Liver (tissue), 9 donors: ENCODE results near the gene TMEM131. TPM values are rescaled to one million over a fixed set of nuclear protein-coding genes. Genes with fewer than 3 reads are reported as not detected.

Experiments
- DNase-seq: peaks from one replicate; pipeline ENCODE4 v3.0.0-alpha.2; 2017; ENCODE audit warnings: low spot score
- H3K27ac ChIP-seq, 2 donors: one replicate each; pipeline ENCODE4 v1.7.0; 2013; ENCODE audit warnings: inconsistent platforms in 2 of 2, low read length in 2 of 2, control low read depth in 1 of 2, low read depth in 1 of 2, mild to moderate bottlenecking in 1 of 2
- H3K27me3 ChIP-seq, 4 donors: one replicate each; pipeline versions ENCODE4 v1.6.1 to v1.7.0; 2013; ENCODE audit warnings: low read length in 3 of 4, inconsistent platforms in 1 of 4, mild to moderate bottlenecking in 1 of 4, moderate library complexity in 1 of 4; ENCODE audit not compliant: control insufficient read depth in 4 of 4, insufficient read depth in 4 of 4
- H3K36me3 ChIP-seq, 4 donors: one replicate each; pipeline versions ENCODE4 v1.6.1 to v1.7.0; 2013; ENCODE audit warnings: low read length in 3 of 4, mild to moderate bottlenecking in 3 of 4, low read depth in 1 of 4, moderate library complexity in 1 of 4; ENCODE audit not compliant: control insufficient read depth in 4 of 4, insufficient read depth in 3 of 4
- H3K4me1 ChIP-seq, 4 donors: one replicate each; pipeline versions ENCODE4 v1.6.1 to v1.7.0; 2013; ENCODE audit warnings: low read length in 3 of 4, mild to moderate bottlenecking in 3 of 4, moderate library complexity in 1 of 4; ENCODE audit not compliant: control insufficient read depth in 4 of 4, insufficient read depth in 4 of 4
- H3K4me3 ChIP-seq, 3 donors: one replicate each; pipeline versions ENCODE4 v1.6.1 to v1.7.0; 2013; ENCODE audit warnings: low read length in 3 of 3, control low read depth in 1 of 3, low read depth in 1 of 3, mild to moderate bottlenecking in 1 of 3
- H3K9ac ChIP-seq, 2 donors: one replicate each; pipeline ENCODE4 v1.7.0; 2013; ENCODE audit warnings: low read length in 2 of 2, mild to moderate bottlenecking in 2 of 2, moderate library complexity in 2 of 2, control low read depth in 1 of 2, low read depth in 1 of 2
- H3K9me3 ChIP-seq, 4 donors: one replicate each; pipeline versions ENCODE4 v1.6.1 to v1.7.0; 2013; ENCODE audit warnings: low read length in 3 of 4; ENCODE audit not compliant: control insufficient read depth in 4 of 4
- EGR1 ChIP-seq, 2 donors: IDR thresholded peaks; 2 replicates each; pipeline ENCODE4 v1.6.1; 2016 to 2018; ENCODE audit warnings: antibody characterized with exemption in 2 of 2, low read depth in 2 of 2
- FOXA1 ChIP-seq: IDR thresholded peaks from 2 replicates; pipeline ENCODE4 v1.6.1; 2016; ENCODE audit warnings: antibody characterized with exemption
- FOXA2 ChIP-seq: IDR thresholded peaks from 2 replicates; pipeline ENCODE4 v1.6.1; 2016; ENCODE audit warnings: antibody characterized with exemption
- GABPA ChIP-seq, 2 donors: IDR thresholded peaks in 1 of 2; conservative IDR thresholded peaks in 1 of 2; 2 replicates each; pipeline ENCODE4 v1.6.1; 2016; ENCODE audit warnings: antibody characterized with exemption in 2 of 2, mild to moderate bottlenecking in 1 of 2, moderate library complexity in 1 of 2
- HNF4A ChIP-seq, 2 donors: conservative IDR thresholded peaks; 2 replicates each; pipeline ENCODE4 v1.6.1; 2016; ENCODE audit warnings: antibody characterized with exemption in 2 of 2, mild to moderate bottlenecking in 2 of 2
- JUND ChIP-seq, 2 donors: IDR thresholded peaks; 2 replicates each; pipeline ENCODE4 v1.6.1; 2016; ENCODE audit warnings: antibody characterized with exemption in 2 of 2
- NR2F2 ChIP-seq: IDR thresholded peaks from 2 replicates; pipeline ENCODE4 v1.6.1; 2016; ENCODE audit warnings: antibody characterized with exemption
- RAD21 ChIP-seq, 2 donors: IDR thresholded peaks; 2 replicates each; pipeline ENCODE4 v1.6.1; 2016; ENCODE audit warnings: antibody characterized with exemption in 2 of 2, mild to moderate bottlenecking in 2 of 2
- RXRA ChIP-seq, 2 donors: IDR thresholded peaks; 2 replicates each; pipeline ENCODE4 v1.6.1; 2017 to 2018; ENCODE audit warnings: antibody characterized with exemption in 2 of 2, mild to moderate bottlenecking in 1 of 2
- TAF1 ChIP-seq: conservative IDR thresholded peaks from 2 replicates; pipeline ENCODE4 v1.6.1; 2016; ENCODE audit warnings: antibody characterized with exemption, mild to moderate bottlenecking
- YY1 ChIP-seq: IDR thresholded peaks from 2 replicates; pipeline ENCODE4 v1.6.1; 2016; ENCODE audit warnings: antibody characterized with exemption, mild to moderate bottlenecking
- whole genome bisulfite sequencing: extraction: QIAGEN DNeasy Blood & Tissue Kit; methylation state at CpG from one replicate; pipeline ENCODE4 v1.1.7; 2013; 5-methylcytosine and 5-hydroxymethylcytosine counted together
- polyA plus RNA-seq, 2 donors: library from polyadenylated mRNA; stranded (reverse) in 1 of 2; unstranded in 1 of 2; fragments of 200-250 nt in 1 of 2; fragments of >200 nt in 1 of 2; fragmentation: Nextera tagmentation in 1 of 2; extraction: Ambion mirVana in 1 of 2; gene quantifications; one replicate each; pipeline versions ENCODE4 v1.2.1 to v1.2.3, GENCODE V29; 2013 to 2015
- total RNA-seq, 2 donors: library from RNA; depleted of rRNA; stranded (reverse); fragments of >200 nt; gene quantifications; one replicate each; pipeline ENCODE4 v1.2.3, GENCODE V29; 2014
- TF ChIP-seq, protein P1 (sequence below): IDR thresholded peaks from 2 replicates; pipeline ENCODE4 v1.6.1; 2016; ENCODE audit warnings: antibody characterized with exemption
- TF ChIP-seq, protein P2 (sequence below): IDR thresholded peaks from 2 replicates; pipeline ENCODE4 v1.6.1; 2016; ENCODE audit warnings: antibody characterized with exemption
- TF ChIP-seq, protein P3 (sequence below): IDR thresholded peaks from 2 replicates; pipeline ENCODE4 v1.6.1; 2016; ENCODE audit warnings: antibody characterized with exemption, mild to moderate bottlenecking
- donor health status: healthy.
- donor health status: healthy.
- donor health status: healthy.
- donor health status: healthy.
- donor health status: healthy.

TMEM131 gene
- total and polyA plus RNA-seq, 4 donors, result 6.1 to 22.8 (median 11.2) TPM

DNA sequence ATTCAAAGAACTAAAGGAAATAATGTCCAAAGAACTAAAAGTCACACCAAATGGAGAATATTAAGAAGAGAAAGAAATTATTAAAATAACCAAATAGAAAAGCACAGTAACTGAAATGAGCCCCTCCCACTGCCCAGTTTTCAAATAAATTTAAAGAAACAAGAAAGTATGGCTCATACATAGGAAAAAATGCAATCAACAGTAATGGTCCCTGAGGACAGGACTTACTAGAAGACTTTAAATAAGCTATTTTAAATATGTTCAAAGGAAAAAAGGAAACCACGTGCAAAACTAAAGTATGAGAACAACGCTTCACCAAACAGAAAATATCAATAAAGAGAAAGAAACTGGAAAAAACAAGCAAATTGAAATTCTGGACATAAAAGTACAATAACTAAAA is 58.9 kb downstream of the TMEM131 start (continued):
- TF ChIP-seq, protein P1, sequence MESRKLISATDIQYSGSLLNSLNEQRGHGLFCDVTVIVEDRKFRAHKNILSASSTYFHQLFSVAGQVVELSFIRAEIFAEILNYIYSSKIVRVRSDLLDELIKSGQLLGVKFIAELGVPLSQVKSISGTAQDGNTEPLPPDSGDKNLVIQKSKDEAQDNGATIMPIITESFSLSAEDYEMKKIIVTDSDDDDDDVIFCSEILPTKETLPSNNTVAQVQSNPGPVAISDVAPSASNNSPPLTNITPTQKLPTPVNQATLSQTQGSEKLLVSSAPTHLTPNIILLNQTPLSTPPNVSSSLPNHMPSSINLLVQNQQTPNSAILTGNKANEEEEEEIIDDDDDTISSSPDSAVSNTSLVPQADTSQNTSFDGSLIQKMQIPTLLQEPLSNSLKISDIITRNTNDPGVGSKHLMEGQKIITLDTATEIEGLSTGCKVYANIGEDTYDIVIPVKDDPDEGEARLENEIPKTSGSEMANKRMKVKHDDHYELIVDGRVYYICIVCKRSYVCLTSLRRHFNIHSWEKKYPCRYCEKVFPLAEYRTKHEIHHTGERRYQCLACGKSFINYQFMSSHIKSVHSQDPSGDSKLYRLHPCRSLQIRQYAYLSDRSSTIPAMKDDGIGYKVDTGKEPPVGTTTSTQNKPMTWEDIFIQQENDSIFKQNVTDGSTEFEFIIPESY, result no peak
- no peak for TF ChIP-seq GABPA (IDR thresholded peaks at IDR 0.05 in 1 of 2, conservative IDR thresholded peaks at IDR 0.05 in 1 of 2)
- TF ChIP-seq RAD21 (IDR thresholded peaks at IDR 0.05), result no peak
- no peak for TF ChIP-seq HNF4A (conservative IDR thresholded peaks at IDR 0.05)
- TF ChIP-seq EGR1 (IDR thresholded peaks at IDR 0.05; ENCODE audit: low read depth in 2 of 2), result no peak
- no peak for TF ChIP-seq FOXA2
- TF ChIP-seq, protein P2, sequence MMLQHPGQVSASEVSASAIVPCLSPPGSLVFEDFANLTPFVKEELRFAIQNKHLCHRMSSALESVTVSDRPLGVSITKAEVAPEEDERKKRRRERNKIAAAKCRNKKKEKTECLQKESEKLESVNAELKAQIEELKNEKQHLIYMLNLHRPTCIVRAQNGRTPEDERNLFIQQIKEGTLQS, result no peak
- no peak for TF ChIP-seq JUND (IDR thresholded peaks at IDR 0.05)
- TF ChIP-seq FOXA1, result no peak
- no peak for TF ChIP-seq TAF1
- TF ChIP-seq YY1, result no peak

DNA sequence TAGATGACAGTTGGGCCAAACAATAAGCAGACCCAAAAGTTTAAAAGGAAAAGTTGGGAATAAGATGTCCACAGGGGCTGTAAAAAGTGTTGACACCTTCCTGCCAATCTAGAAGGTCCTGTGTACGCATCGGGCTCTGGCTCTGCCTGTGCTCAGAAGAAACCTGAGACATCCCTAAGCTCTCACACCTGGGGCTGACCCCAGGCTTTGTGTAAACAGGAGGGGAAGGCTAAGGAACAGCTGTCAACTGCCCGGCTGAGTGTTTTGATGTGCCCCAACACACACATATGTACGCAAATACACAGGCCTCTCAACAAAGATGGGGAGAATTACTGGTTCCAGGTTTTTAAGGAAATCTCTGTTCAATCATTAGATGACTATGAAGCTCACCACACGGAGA is 59.5 kb downstream of the TMEM131 start:
- H3K27me3 ChIP-seq, result no peaks in the 10 kb centered on the region
- no peaks in the 10 kb centered on the region for H3K9me3 ChIP-seq
- peaks cover 0 to 27% (median 26%) of the 10 kb centered on the region in 4 donors for H3K4me1 ChIP-seq
- H3K36me3 ChIP-seq, result no peaks in the 10 kb centered on the region
- TF ChIP-seq JUND (IDR thresholded peaks at IDR 0.05), result no peak
- TF ChIP-seq NR2F2, result no peak
- no peak for TF ChIP-seq GABPA (IDR thresholded peaks at IDR 0.05 in 1 of 2, conservative IDR thresholded peaks at IDR 0.05 in 1 of 2)
- TF ChIP-seq TAF1, result no peak
- TF ChIP-seq, protein P1, result no peak
- WGBS, result 52% methylated on average over 5 of the region's 5 CpGs
- no peak overlapping the region for H3K9ac ChIP-seq
- no peak overlapping the region for H3K4me3 ChIP-seq
- no peak for DNase-seq
- H3K27ac ChIP-seq, result no peak overlapping the region

DNA sequence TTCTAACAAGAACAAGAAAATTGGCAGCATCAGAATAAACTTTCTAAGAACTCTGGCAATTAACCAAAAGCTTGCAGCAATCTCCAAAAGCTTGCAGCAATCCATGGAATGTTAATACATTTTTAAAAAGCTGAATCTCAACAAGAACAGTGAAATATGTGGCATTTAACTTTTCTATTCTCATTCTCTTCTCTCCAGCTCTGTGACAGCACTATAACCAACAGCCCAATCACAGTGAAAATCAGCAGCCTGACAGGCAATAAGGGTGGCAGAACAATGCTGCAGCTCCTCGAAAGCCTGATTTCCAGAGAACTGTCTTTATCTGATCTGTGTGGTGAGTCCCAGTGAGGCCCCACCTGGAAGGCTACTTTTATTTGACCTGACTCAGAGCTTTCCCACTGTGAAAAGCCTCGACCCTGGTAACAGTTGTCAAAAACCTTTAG is 60.0 kb downstream of the TMEM131 start:
- H3K27ac ChIP-seq, result no peak overlapping the region
- peaks cover 0 to 27% (median 26%) of the 10 kb centered on the region in 4 donors for H3K4me1 ChIP-seq
- no peaks in the 10 kb centered on the region for H3K9me3 ChIP-seq
- peak; percentile 7 to 26 for TF ChIP-seq RXRA (IDR thresholded peaks at IDR 0.05)
- TF ChIP-seq JUND (IDR thresholded peaks at IDR 0.05), result no peak
- TF ChIP-seq HNF4A (conservative IDR thresholded peaks at IDR 0.05), result peak in 1 of 2 donors; percentile 13
- TF ChIP-seq, protein P3, sequence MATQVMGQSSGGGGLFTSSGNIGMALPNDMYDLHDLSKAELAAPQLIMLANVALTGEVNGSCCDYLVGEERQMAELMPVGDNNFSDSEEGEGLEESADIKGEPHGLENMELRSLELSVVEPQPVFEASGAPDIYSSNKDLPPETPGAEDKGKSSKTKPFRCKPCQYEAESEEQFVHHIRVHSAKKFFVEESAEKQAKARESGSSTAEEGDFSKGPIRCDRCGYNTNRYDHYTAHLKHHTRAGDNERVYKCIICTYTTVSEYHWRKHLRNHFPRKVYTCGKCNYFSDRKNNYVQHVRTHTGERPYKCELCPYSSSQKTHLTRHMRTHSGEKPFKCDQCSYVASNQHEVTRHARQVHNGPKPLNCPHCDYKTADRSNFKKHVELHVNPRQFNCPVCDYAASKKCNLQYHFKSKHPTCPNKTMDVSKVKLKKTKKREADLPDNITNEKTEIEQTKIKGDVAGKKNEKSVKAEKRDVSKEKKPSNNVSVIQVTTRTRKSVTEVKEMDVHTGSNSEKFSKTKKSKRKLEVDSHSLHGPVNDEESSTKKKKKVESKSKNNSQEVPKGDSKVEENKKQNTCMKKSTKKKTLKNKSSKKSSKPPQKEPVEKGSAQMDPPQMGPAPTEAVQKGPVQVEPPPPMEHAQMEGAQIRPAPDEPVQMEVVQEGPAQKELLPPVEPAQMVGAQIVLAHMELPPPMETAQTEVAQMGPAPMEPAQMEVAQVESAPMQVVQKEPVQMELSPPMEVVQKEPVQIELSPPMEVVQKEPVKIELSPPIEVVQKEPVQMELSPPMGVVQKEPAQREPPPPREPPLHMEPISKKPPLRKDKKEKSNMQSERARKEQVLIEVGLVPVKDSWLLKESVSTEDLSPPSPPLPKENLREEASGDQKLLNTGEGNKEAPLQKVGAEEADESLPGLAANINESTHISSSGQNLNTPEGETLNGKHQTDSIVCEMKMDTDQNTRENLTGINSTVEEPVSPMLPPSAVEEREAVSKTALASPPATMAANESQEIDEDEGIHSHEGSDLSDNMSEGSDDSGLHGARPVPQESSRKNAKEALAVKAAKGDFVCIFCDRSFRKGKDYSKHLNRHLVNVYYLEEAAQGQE, result no peak
- no peak for TF ChIP-seq GABPA (IDR thresholded peaks at IDR 0.05 in 1 of 2, conservative IDR thresholded peaks at IDR 0.05 in 1 of 2)
- TF ChIP-seq RAD21 (IDR thresholded peaks at IDR 0.05), result no peak
- no peak overlapping the region for H3K9ac ChIP-seq
- no peak overlapping the region for H3K4me3 ChIP-seq
- WGBS, result 8% methylated on average over 2 of the region's 2 CpGs
- DNase-seq, result no peak
- no peaks in the 10 kb centered on the region for H3K36me3 ChIP-seq
- H3K27me3 ChIP-seq, result no peaks in the 10 kb centered on the region
